PC-9 (cell line): ENCODE measurements around the gene TNFSF9. TPM values are rescaled to one million over a fixed set of nuclear protein-coding genes. Genes with fewer than 3 reads are reported as not detected.

ENCODE experiments used
- BruUV-seq: library from RNA; stranded (reverse); fragments of 400-500 nt; replicated peaks from 2 replicates; lab custom pipeline; 2021; lab: Mats Ljungman, UMichigan
- CTCF ChIA-PET: fragments of 300-600 bp; sonication (Branson Sonifier 250); formaldehyde crosslinking; loops from one replicate; lab custom pipeline; 2022; ENCODE audit warnings: antibody characterized with exemption; lab: Charles Lee
- POLR2A ChIA-PET: fragments of 300-600 bp; sonication (Branson Sonifier 250); formaldehyde crosslinking; loops from one replicate; lab custom pipeline; 2022; ENCODE audit warnings: antibody characterized with exemption; ENCODE audit not compliant: unreplicated experiment; lab: Charles Lee
- DNase-seq, 2 experiments: peaks; one replicate each; pipeline versions ENCODE4 v3.0.0 to v3.0.0-alpha.2; 2015 to 2022; ENCODE audit warnings: mixed read lengths in 1 of 2
- H2AFZ ChIP-seq: fragments of 200-600 bp; sonication (generic); 2 replicates; pipeline ENCODE4 v1.8.1; 2017; ENCODE audit warnings: antibody characterized with exemption
- H3F3A ChIP-seq: fragments of 200-600 bp; sonication (generic); 2 replicates; pipeline ENCODE4 v1.8.1; 2017; ENCODE audit warnings: antibody characterized with exemption, mild to moderate bottlenecking, low read depth; ENCODE audit not compliant: insufficient read depth
- H3K27ac ChIP-seq: fragments of 200-600 bp; sonication (generic); 2 replicates; pipeline ENCODE4 v1.6.1; 2016; ENCODE audit warnings: mixed run types
- H3K27me3 ChIP-seq: fragments of 200-600 bp; sonication (generic); 2 replicates; pipeline ENCODE4 v1.6.1; 2016; ENCODE audit warnings: low read depth, mixed run types; ENCODE audit not compliant: insufficient read depth
- H3K36me3 ChIP-seq: fragments of 200-600 bp; sonication (generic); 2 replicates; pipeline ENCODE4 v1.6.1; 2016; ENCODE audit warnings: low read depth, mixed run types
- H3K4me1 ChIP-seq: fragments of 200-600 bp; sonication (generic); replicated peaks from 2 replicates; pipeline ENCODE4 v1.6.1; 2016; ENCODE audit warnings: mixed run types; ENCODE audit not compliant: insufficient read depth
- H3K4me2 ChIP-seq: fragments of 200-600 bp; sonication (generic); 2 replicates; pipeline ENCODE4 v1.6.1; 2017; ENCODE audit warnings: mixed run types
- H3K4me3 ChIP-seq: fragments of 200-600 bp; sonication (generic); 2 replicates; pipeline ENCODE4 v1.6.1; 2016; ENCODE audit warnings: mixed run types
- H3K79me2 ChIP-seq: fragments of 200-600 bp; sonication (generic); 2 replicates; pipeline ENCODE4 v1.6.1; 2017; ENCODE audit warnings: low read depth, mixed run types
- H3K9me2 ChIP-seq: fragments of 200-600 bp; sonication (generic); 2 replicates; pipeline ENCODE4 v1.8.1; 2017; ENCODE audit warnings: mild to moderate bottlenecking; ENCODE audit not compliant: insufficient read depth
- H3K9me3 ChIP-seq: fragments of 200-600 bp; sonication (generic); 2 replicates; pipeline ENCODE4 v1.8.1; 2016; ENCODE audit warnings: low read depth; ENCODE audit not compliant: insufficient read depth
- H4K20me1 ChIP-seq: fragments of 200-600 bp; sonication (generic); 2 replicates; pipeline ENCODE4 v1.8.1; 2017; ENCODE audit not compliant: insufficient read depth
- EZH2 ChIP-seq: fragments of 200-600 bp; sonication (generic); IDR thresholded peaks from 2 replicates; pipeline ENCODE4 v1.8.0; 2017; ENCODE audit warnings: antibody characterized with exemption, low read depth
- intact Hi-C: fragments of 100-400 bp; cut with micrococcal nuclease; formaldehyde crosslinking; loops from one replicate; pipeline ENCODE4 v1.10.0; 2022; ENCODE audit not compliant: unreplicated experiment
- total RNA-seq: library from RNA; stranded (reverse); gene quantifications from 2 replicates; pipeline ENCODE4 v1.2.3, GENCODE V29; 2021
- TF ChIP-seq, protein P1 (sequence below): fragments of 200-600 bp; sonication (generic); conservative IDR thresholded peaks from 2 replicates; pipeline ENCODE4 v1.6.1; 2017; ENCODE audit warnings: mixed run types, antibody characterized with exemption, mild to moderate bottlenecking, moderate library complexity

The TNFSF9 gene
- total RNA-seq, 1 experiment from 2014 or later = 11.2 TPM

- Histone ChIP-seq H3K36me3 (no peaks in the 10 kb centered on the region), H4K20me1 (no peaks in the 10 kb centered on the region), H2AFZ (no peak overlapping the region), H3K4me2 (no peak overlapping the region), H3K4me1 (no peaks in the 10 kb centered on the region), H3K27ac (no peak overlapping the region), H3K9me2 (no peaks in the 10 kb centered on the region), H3K79me2 (no peaks in the 10 kb centered on the region), H3K9me3 (no peaks in the 10 kb centered on the region), H3K4me3 (no peak overlapping the region), H3F3A (no peaks in the 10 kb centered on the region), H3K27me3 (no peaks in the 10 kb centered on the region)
- ChIA-PET POLR2A (interaction anchor here (0.6 kb wide), 3 partner anchors 45 to 225 kb away, joined by 4 to 14 read pairs (median 5); partner anchors contain the start of gene GPR108), CTCF (no interaction called here)
- DNase-seq = no peak
- no TSS peak for BruUV-seq
- TF ChIP-seq, protein P1, sequence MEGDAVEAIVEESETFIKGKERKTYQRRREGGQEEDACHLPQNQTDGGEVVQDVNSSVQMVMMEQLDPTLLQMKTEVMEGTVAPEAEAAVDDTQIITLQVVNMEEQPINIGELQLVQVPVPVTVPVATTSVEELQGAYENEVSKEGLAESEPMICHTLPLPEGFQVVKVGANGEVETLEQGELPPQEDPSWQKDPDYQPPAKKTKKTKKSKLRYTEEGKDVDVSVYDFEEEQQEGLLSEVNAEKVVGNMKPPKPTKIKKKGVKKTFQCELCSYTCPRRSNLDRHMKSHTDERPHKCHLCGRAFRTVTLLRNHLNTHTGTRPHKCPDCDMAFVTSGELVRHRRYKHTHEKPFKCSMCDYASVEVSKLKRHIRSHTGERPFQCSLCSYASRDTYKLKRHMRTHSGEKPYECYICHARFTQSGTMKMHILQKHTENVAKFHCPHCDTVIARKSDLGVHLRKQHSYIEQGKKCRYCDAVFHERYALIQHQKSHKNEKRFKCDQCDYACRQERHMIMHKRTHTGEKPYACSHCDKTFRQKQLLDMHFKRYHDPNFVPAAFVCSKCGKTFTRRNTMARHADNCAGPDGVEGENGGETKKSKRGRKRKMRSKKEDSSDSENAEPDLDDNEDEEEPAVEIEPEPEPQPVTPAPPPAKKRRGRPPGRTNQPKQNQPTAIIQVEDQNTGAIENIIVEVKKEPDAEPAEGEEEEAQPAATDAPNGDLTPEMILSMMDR = no peak
- TF ChIP-seq EZH2 = no peak
- intact Hi-C loops = no loop called here
These were observed 8.1 kb upstream of the TNFSF9 start for GRCh38 chr19:6522712-6523111.

DNA sequence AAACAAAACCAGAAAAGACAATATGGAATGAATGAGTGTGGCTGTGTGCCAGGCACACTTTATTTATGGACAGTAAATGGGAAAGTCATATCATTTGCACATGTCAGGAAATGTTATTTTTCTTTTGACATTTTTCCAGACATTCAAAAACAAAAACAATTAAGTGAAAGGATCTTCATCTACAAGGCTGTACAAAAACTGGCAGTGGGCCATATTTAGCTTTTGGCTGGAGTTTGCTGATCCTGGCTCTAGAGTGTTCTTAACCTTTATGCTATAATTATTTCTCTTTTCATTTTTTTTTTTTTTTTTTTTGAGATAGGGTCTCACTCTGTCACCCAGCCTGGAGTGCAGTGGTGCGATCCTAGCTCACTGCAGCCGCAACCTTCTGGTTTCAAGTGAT is 6.5 kb upstream of the TNFSF9 start:
- intact Hi-C loops = no loop called here
- H2AFZ ChIP-seq = no peak overlapping the region
- TF ChIP-seq EZH2 = no peak
- TF ChIP-seq, protein P1 = no peak
- no peaks in the 10 kb centered on the region for H3K36me3 ChIP-seq
- ChIA-PET CTCF (no interaction called here), POLR2A (no interaction called here)
- H3K4me1 ChIP-seq = no peaks in the 10 kb centered on the region
- H3K9me3 ChIP-seq = no peaks in the 10 kb centered on the region
- no peaks in the 10 kb centered on the region for H3K79me2 ChIP-seq
- no peaks in the 10 kb centered on the region for H3K27me3 ChIP-seq
- H3K4me2 ChIP-seq = no peak overlapping the region
- no TSS peak for BruUV-seq
- no peak overlapping the region for H3K27ac ChIP-seq
- no peaks in the 10 kb centered on the region for H4K20me1 ChIP-seq
- no peak for DNase-seq
- no peak overlapping the region for H3K4me3 ChIP-seq
- H3F3A ChIP-seq = no peaks in the 10 kb centered on the region
- H3K9me2 ChIP-seq = no peaks in the 10 kb centered on the region

- ChIA-PET CTCF (no interaction called here), POLR2A (no interaction called here)
- no peak for DNase-seq
- intact Hi-C loops = no loop called here
- Histone ChIP-seq H3K27ac (no peak overlapping the region), H3K79me2 (peaks cover 15% of the 10 kb centered on the region), H4K20me1 (no peaks in the 10 kb centered on the region), H3K9me2 (no peaks in the 10 kb centered on the region), H3K9me3 (no peaks in the 10 kb centered on the region), H3K36me3 (no peaks in the 10 kb centered on the region), H3K4me3 (no peak overlapping the region), H2AFZ (no peak overlapping the region), H3F3A (no peaks in the 10 kb centered on the region), H3K4me2 (no peak overlapping the region), H3K27me3 (no peaks in the 10 kb centered on the region), H3K4me1 (peaks cover 5% of the 10 kb centered on the region; the same call in 1 of the 2 replicates)
- BruUV-seq = no TSS peak
- no peak for TF ChIP-seq EZH2
- TF ChIP-seq, protein P1 = no peak
These were observed 2.8 kb upstream of the TNFSF9 start for GRCh38 chr19:6527893-6528543.
